Mesodermal cell (in vitro differentiated cells): ENCODE data around the gene LENG8.
"Not testable (repeated sequence)": the region's sequence is repeated elsewhere in the genome, so short reads cannot be mapped to it uniquely, and the experiment has no call there.

Experiments
- H3K27ac ChIP-seq: 2 replicates; pipeline ENCODE4 v1.7.0; 2013; ENCODE audit warnings: mild to moderate bottlenecking, low read depth, low read length, moderate library complexity; ENCODE audit not compliant: severe bottlenecking
- H3K36me3 ChIP-seq: 2 replicates; pipeline ENCODE4 v1.7.1; 2013; ENCODE audit warnings: mild to moderate bottlenecking, low read length, moderate library complexity; ENCODE audit not compliant: control insufficient read depth, insufficient read depth
- H3K4me1 ChIP-seq: one replicate; pipeline ENCODE4 v1.7.1; 2013; ENCODE audit warnings: mild to moderate bottlenecking, low read length; ENCODE audit not compliant: insufficient read depth, control insufficient read depth, poor library complexity, severe bottlenecking
- H3K4me3 ChIP-seq: 2 replicates; pipeline ENCODE4 v1.7.0; 2013; ENCODE audit warnings: low read length, control low read depth, mild to moderate bottlenecking; ENCODE audit not compliant: insufficient read depth, poor library complexity, severe bottlenecking; ENCODE audit errors: extremely low read depth
- H3K9me3 ChIP-seq: 2 replicates; pipeline ENCODE4 v1.7.1; 2013; ENCODE audit warnings: mild to moderate bottlenecking, low read length, moderate library complexity; ENCODE audit not compliant: control insufficient read depth
- WGBS, 2 experiments: methylation state at CpG; one replicate each; pipeline ENCODE4 v1.1.5; 2013; ENCODE audit warnings: missing lambda C conversion rate in 2 of 2; ENCODE audit not compliant: insufficient coverage in 2 of 2; 5-methylcytosine and 5-hydroxymethylcytosine counted together

Gene LENG8

GRCh38 chr19:54507038-54507717, 58.2 kb downstream of the LENG8 start:
- H3K4me3 ChIP-seq, H3K4me1 ChIP-seq, H3K27ac ChIP-seq, H3K36me3 ChIP-seq: not testable (repeated sequence)
- peaks cover 21% of the 10 kb centered on the region for H3K9me3 ChIP-seq
- WGBS, 2 experiments: 73 to 80% methylated on average over 4 to 6 of the region's 15 CpGs

- WGBS, 2 experiments: 63 to 80% methylated on average over 8 to 12 of the region's 12 CpGs
- Histone ChIP-seq H3K4me1 (no peaks in the 10 kb centered on the region), H3K36me3 (no peaks in the 10 kb centered on the region), H3K4me3 (no peak overlapping the region), H3K27ac (no peak overlapping the region), H3K9me3 (peaks cover 27% of the 10 kb centered on the region)
Observed at GRCh38 chr19:54507824-54508223, 58.8 kb downstream of the LENG8 start.

GRCh38 chr19:54508487-54508886, 59.5 kb downstream of the LENG8 start:
- not testable (repeated sequence) for H3K4me1 ChIP-seq, H3K4me3 ChIP-seq, H3K27ac ChIP-seq, H3K36me3 ChIP-seq
- H3K9me3 ChIP-seq: peaks cover 27% of the 10 kb centered on the region
- WGBS, 2 experiments: 67 to 100% methylated on average over 1 of the region's 3 CpGs

GRCh38 chr19:54509200-54509940, 60.4 kb downstream of the LENG8 start:
- WGBS, 2 experiments: no CpG with 5 or more reads among the region's 21 CpGs
- not testable (repeated sequence) for H3K27ac ChIP-seq, H3K4me3 ChIP-seq, H3K4me1 ChIP-seq, H3K36me3 ChIP-seq
- H3K9me3 ChIP-seq: peaks cover 27% of the 10 kb centered on the region
